ENCODE data around the gene RARG. TPM values are rescaled to one million over a fixed set of nuclear protein-coding genes. Genes with fewer than 3 reads are reported as not detected.

RARG gene
- total and polyA plus RNA-seq, 2 of the 8 experiments (the other 6 are each of a cell fraction or from before 2014, with no cell fraction given), result 68.6 to 68.9 TPM

GRCh38 chr12:53208877-53209463 is 23.0 kb downstream of the RARG start:
- H3K27ac ChIP-seq (ENCODE audit: low read depth, low read length), result no peak overlapping the region
- DNase-seq (ENCODE audit: low read depth in 1 of 2, low spot score in 2 of 2) (no peak), FAIRE-seq (no peak)
- H3K9ac ChIP-seq (replicated peaks in 1 of 4; ENCODE audit: extremely low read depth in 1 of 4, low read depth in 3 of 4, low read length in 3 of 4), result no peak overlapping the region
- no peaks in the 10 kb centered on the region for H3K79me2 ChIP-seq (ENCODE audit: control insufficient read depth in 1 of 2, insufficient read depth in 2 of 2, low read length in 2 of 2)
- H2BK20ac ChIP-seq (ENCODE audit: low read length), result no peak overlapping the region
- H2BK120ac ChIP-seq (replicated peaks; ENCODE audit: low read depth, low read length), result no peak overlapping the region
- H3K4me3 ChIP-seq (ENCODE audit: extremely low read depth in 1 of 4, insufficient read depth in 2 of 4, low read depth in 3 of 4, low read length in 4 of 4), result no peak overlapping the region
- no peak overlapping the region for H4K5ac ChIP-seq (ENCODE audit: insufficient read length, low read depth, low read length)
- 0 out of 2 replicates have a peak overlapping the region, but pooled peaks have one; percentile 33 for H2AK5ac ChIP-seq (ENCODE audit: low read depth, low read length)
- no peaks in the 10 kb centered on the region for H3K9me3 ChIP-seq (ENCODE audit: insufficient read depth in 2 of 2, low read depth in 1 of 2, low read length in 1 of 2)
- no peaks in the 10 kb centered on the region for H3K79me1 ChIP-seq (ENCODE audit: low read depth, low read length)
- H3K27me3 ChIP-seq (replicated peaks in 1 of 4; ENCODE audit: control insufficient read depth in 3 of 4, extremely low read depth in 1 of 4, insufficient read depth in 3 of 4, low read length in 3 of 4), result no peaks in the 10 kb centered on the region; a peak in 1 of 7 replicates
- peak overlapping the region; percentile 53 for H3K56ac ChIP-seq (replicated peaks; ENCODE audit: insufficient read length, low read depth, low read length)
- H4K20me1 ChIP-seq (replicated peaks in 1 of 2; ENCODE audit: control insufficient read depth in 1 of 2, insufficient read depth in 2 of 2, low read length in 2 of 2), result peaks cover 2 to 4% of the 10 kb centered on the region in 2 experiments
- no peak overlapping the region for H2AFZ ChIP-seq (ENCODE audit: low read length)
- no peak overlapping the region for H3K4me2 ChIP-seq (ENCODE audit: insufficient read depth in 1 of 2, low read depth in 2 of 2, low read length in 2 of 2)
- TF ChIP-seq RXRA (IDR thresholded peaks at IDR 0.05; ENCODE audit: insufficient read depth, low read depth, low read length) (no peak), TAF7 (optimal IDR thresholded peaks at IDR 0.05; ENCODE audit: borderline replicate concordance, low read depth, low read length) (no peak), CBX8 (IDR thresholded peaks at IDR 0.05; ENCODE audit: borderline replicate concordance, low read depth, low read length) (no peak)
- no peak overlapping the region; the same call in 1 of the 2 replicates for H3K18ac ChIP-seq (ENCODE audit: extremely low read depth, low read length)
- CTCF ChIA-PET (ENCODE audit: partially characterized antibody), result interaction anchor here (1.3 to 22.3 kb wide), 9 partner anchors 10 to 81 kb away, joined by 3 to 654 read pairs (median 21); partner anchors contain the start of genes ESPL1, MYG1, PFDN5 and RARG
- peaks cover 5% of the 10 kb centered on the region; the same call in 1 of the 2 replicates for H3K23me2 ChIP-seq (ENCODE audit: low read depth, low read length)
- no peak overlapping the region for H2BK15ac ChIP-seq (ENCODE audit: low read length)
- peaks cover 0 to 8% (median 2%) of the 10 kb centered on the region in 4 experiments; a peak in 4 of 7 replicates for H3K4me1 ChIP-seq (replicated peaks in 1 of 4; ENCODE audit: control insufficient read depth in 3 of 4, insufficient read depth in 4 of 4, low read length in 3 of 4)
- no peak overlapping the region for H2BK12ac ChIP-seq (ENCODE audit: low read depth, low read length)
- H3K14ac ChIP-seq (ENCODE audit: insufficient read length), result no peak overlapping the region
- POLR2A ChIA-PET (ENCODE audit: partially characterized antibody), result interaction anchor here (0.6 to 2.3 kb wide), 14 partner anchors 9 to 259 kb away, joined by 3 to 9 read pairs (median 4); partner anchors contain the start of genes CSAD, ESPL1 and ZNF740
- H2BK5ac ChIP-seq (ENCODE audit: low read depth, low read length), result peak overlapping the region; percentile 12; the same call in 1 of the 2 replicates
- H4K8ac ChIP-seq (ENCODE audit: extremely low read depth, insufficient read depth, low read length), result no peak overlapping the region
- no peak overlapping the region for H3K23ac ChIP-seq (ENCODE audit: insufficient read length)
- peaks cover 16 to 30% (median 24%) of the 10 kb centered on the region in 4 experiments for H3K36me3 ChIP-seq (ENCODE audit: control insufficient read depth in 2 of 4, insufficient read depth in 4 of 4, low read length in 3 of 4)
- H4K91ac ChIP-seq (replicated peaks; ENCODE audit: insufficient read length, low read length), result no peak overlapping the region
- H3K4ac ChIP-seq (replicated peaks; ENCODE audit: insufficient read length, low read depth, low read length), result no peak overlapping the region
- WGBS, 2 experiments (ENCODE audit: extremely low coverage in 1 of 2, insufficient coverage in 1 of 2, insufficient read length in 1 of 2, insufficient replicate concordance in 2 of 2, low coverage in 1 of 2, low lambda C conversion rate in 2 of 2, missing lambda C conversion rate in 1 of 2), result 89% methylated on average over 7 of the region's 7 CpGs; no CpG with 5 or more reads in 1 of the 2 experiments
